ENCODE data around the gene INO80.

- TF ChIP-seq CTCF (conservative IDR thresholded peaks at IDR 0.05; ENCODE audit: low read depth, low read length) (no peak), EZH2phosphoT487 (IDR thresholded peaks at IDR 0.05; ENCODE audit: borderline replicate concordance, low read length) (no peak), EZH2 (IDR thresholded peaks at IDR 0.05; ENCODE audit: low read length, unreplicated experiment) (no peak)
Observed at GRCh38 chr15:40995656-40996055, 120.4 kb downstream of the INO80 start.
